ENCODE data around the gene SPNS1.

DNA sequence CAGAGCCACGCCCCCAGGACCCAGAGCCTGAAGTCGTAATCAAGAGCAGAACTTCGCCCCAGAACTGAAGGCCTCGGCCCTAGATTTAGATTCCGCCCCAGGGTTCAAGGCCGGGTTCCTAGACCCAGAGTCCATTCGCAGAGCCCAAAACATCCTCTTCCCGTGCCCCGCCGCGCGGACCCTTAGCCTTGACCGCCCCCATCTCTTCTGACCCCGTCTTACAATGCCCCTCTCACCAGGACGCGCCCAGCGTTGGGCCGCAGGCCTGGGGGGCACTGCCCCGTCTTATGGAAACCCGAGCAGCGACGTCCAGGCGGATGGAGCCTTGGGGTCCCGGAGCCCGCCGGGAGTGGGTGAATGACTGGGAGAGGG lies 37.8 kb upstream of the SPNS1 start:
- TF ChIP-seq, protein P1, sequence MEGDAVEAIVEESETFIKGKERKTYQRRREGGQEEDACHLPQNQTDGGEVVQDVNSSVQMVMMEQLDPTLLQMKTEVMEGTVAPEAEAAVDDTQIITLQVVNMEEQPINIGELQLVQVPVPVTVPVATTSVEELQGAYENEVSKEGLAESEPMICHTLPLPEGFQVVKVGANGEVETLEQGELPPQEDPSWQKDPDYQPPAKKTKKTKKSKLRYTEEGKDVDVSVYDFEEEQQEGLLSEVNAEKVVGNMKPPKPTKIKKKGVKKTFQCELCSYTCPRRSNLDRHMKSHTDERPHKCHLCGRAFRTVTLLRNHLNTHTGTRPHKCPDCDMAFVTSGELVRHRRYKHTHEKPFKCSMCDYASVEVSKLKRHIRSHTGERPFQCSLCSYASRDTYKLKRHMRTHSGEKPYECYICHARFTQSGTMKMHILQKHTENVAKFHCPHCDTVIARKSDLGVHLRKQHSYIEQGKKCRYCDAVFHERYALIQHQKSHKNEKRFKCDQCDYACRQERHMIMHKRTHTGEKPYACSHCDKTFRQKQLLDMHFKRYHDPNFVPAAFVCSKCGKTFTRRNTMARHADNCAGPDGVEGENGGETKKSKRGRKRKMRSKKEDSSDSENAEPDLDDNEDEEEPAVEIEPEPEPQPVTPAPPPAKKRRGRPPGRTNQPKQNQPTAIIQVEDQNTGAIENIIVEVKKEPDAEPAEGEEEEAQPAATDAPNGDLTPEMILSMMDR (IDR thresholded peaks at IDR 0.05 in 4 of 5, conservative IDR thresholded peaks at IDR 0.05 in 1 of 5), result no peak
- no peak for TF ChIP-seq POLR2A (IDR thresholded peaks at IDR 0.05)
